ENCODE data around the gene TRABD2B.

The TRABD2B gene

GRCh38 chr1:48021792-48022191 is 24.6 kb upstream of the TRABD2B start:
- no peak for DNase-seq

- no peak for DNase-seq
Measured at GRCh38 chr1:48019714-48020315, 22.6 kb upstream of the TRABD2B start.

GRCh38 chr1:48018799-48019198 is 21.6 kb upstream of the TRABD2B start:
- no peak for DNase-seq

- no peak for DNase-seq
Measured at GRCh38 chr1:48017716-48018115, 20.5 kb upstream of the TRABD2B start.

- DNase-seq, result no peak
Measured at GRCh38 chr1:48016515-48016914, 19.3 kb upstream of the TRABD2B start.

GRCh38 chr1:48013270-48013669 is 16.1 kb upstream of the TRABD2B start:
- no peak for DNase-seq

GRCh38 chr1:48007047-48007446 is 9.9 kb upstream of the TRABD2B start:
- no peak for DNase-seq

- DNase-seq, result peak in 1 of 4 experiments; percentile 13
Measured at GRCh38 chr1:48006264-48006663, 9.1 kb upstream of the TRABD2B start.

GRCh38 chr1:48005253-48006117 is 8.3 kb upstream of the TRABD2B start:
- DNase-seq, result no peak

- DNase-seq, result no peak
Measured at GRCh38 chr1:48003741-48004531, 6.8 kb upstream of the TRABD2B start.

- DNase-seq, result no peak
Measured at GRCh38 chr1:48002142-48002541, 5.0 kb upstream of the TRABD2B start.

- DNase-seq, result no peak
Measured at GRCh38 chr1:48001696-48002095, 4.5 kb upstream of the TRABD2B start.

- DNase-seq, result no peak
Measured at GRCh38 chr1:48000883-48001282, 3.7 kb upstream of the TRABD2B start.

GRCh38 chr1:47999097-47999496 is 1.9 kb upstream of the TRABD2B start:
- no peak for DNase-seq

GRCh38 chr1:47998396-47998990 is 1.3 kb upstream of the TRABD2B start:
- no peak for DNase-seq

- no peak for DNase-seq
Measured at GRCh38 chr1:47996406-47997226, 569 bp downstream of the TRABD2B start.

GRCh38 chr1:47996060-47996405 is 1.2 kb downstream of the TRABD2B start:
- no peak for DNase-seq

GRCh38 chr1:47995306-47996050 is 1.7 kb downstream of the TRABD2B start:
- no peak for DNase-seq

GRCh38 chr1:47993881-47994625 is 3.1 kb downstream of the TRABD2B start:
- no peak for DNase-seq

GRCh38 chr1:47993416-47993740 is 3.8 kb downstream of the TRABD2B start:
- DNase-seq, result no peak
